H9 (cell line): ENCODE data around the gene TELO2. TPM values are rescaled to one million over a fixed set of nuclear protein-coding genes. Genes with fewer than 3 reads are reported as not detected.

Experiments
- DNase-seq: peaks from one replicate; pipeline ENCODE4 v3.0.0-alpha.2; 2017
- H2AFZ ChIP-seq: one replicate; pipeline ENCODE4 v1.6.1; 2013; ENCODE audit warnings: mild to moderate bottlenecking, low read length, control low read depth, moderate library complexity
- H2AK5ac ChIP-seq: 2 replicates; pipeline ENCODE4 v1.6.1; 2013; ENCODE audit warnings: low read length, control low read depth, mixed read lengths; ENCODE audit not compliant: insufficient read length
- H2BK120ac ChIP-seq: one replicate; pipeline ENCODE4 v1.6.1; 2013; ENCODE audit warnings: low read depth, mild to moderate bottlenecking, low read length, control low read depth, inconsistent platforms; ENCODE audit not compliant: poor library complexity, severe bottlenecking
- H2BK12ac ChIP-seq: 2 replicates; pipeline ENCODE4 v1.6.1; 2013; ENCODE audit warnings: low read length, control low read depth, mixed read lengths, low read depth; ENCODE audit not compliant: insufficient read length
- H2BK15ac ChIP-seq: 2 replicates; pipeline ENCODE4 v1.6.1; 2013; ENCODE audit warnings: low read depth, low read length, control low read depth
- H2BK20ac ChIP-seq: one replicate; pipeline ENCODE4 v1.6.1; 2013; ENCODE audit warnings: low read depth, mild to moderate bottlenecking, low read length, control low read depth, inconsistent platforms; ENCODE audit not compliant: poor library complexity, severe bottlenecking
- H2BK5ac ChIP-seq: 2 replicates; pipeline ENCODE4 v1.6.1; 2013; ENCODE audit warnings: low read length, control low read depth, mixed read lengths; ENCODE audit not compliant: insufficient read length
- H3K14ac ChIP-seq: 2 replicates; pipeline ENCODE4 v1.6.1; 2013; ENCODE audit warnings: low read length, control low read depth; ENCODE audit not compliant: insufficient read depth
- H3K18ac ChIP-seq: 2 replicates; pipeline ENCODE4 v1.6.1; 2013; ENCODE audit warnings: low read depth, mild to moderate bottlenecking, mixed read lengths, low read length, control low read depth; ENCODE audit not compliant: insufficient read length
- H3K23ac ChIP-seq: 2 replicates; pipeline ENCODE4 v1.6.1; 2013; ENCODE audit warnings: low read length, control low read depth, mixed read lengths, low read depth; ENCODE audit not compliant: insufficient read length
- H3K23me2 ChIP-seq: 2 replicates; pipeline ENCODE4 v1.6.1; 2013; ENCODE audit warnings: low read depth, mild to moderate bottlenecking, mixed read lengths, low read length, control low read depth; ENCODE audit not compliant: insufficient read length, poor library complexity, severe bottlenecking
- H3K27ac ChIP-seq: 2 replicates; pipeline ENCODE4 v1.5.1; 2013; ENCODE audit warnings: low read length, control low read depth, mixed read lengths, low read depth; ENCODE audit not compliant: insufficient read length
- H3K27me3 ChIP-seq: 2 replicates; pipeline ENCODE4 v1.6.1; 2013; ENCODE audit warnings: low read length, control low read depth, inconsistent platforms; ENCODE audit not compliant: insufficient read depth
- H3K4ac ChIP-seq: 2 replicates; pipeline ENCODE4 v1.6.1; 2013; ENCODE audit warnings: low read depth, mild to moderate bottlenecking, control low read depth, inconsistent platforms, low read length, moderate library complexity
- H3K4me1 ChIP-seq: 2 replicates; pipeline ENCODE4 v1.6.1; 2013; ENCODE audit warnings: low read length, control low read depth, inconsistent platforms; ENCODE audit not compliant: insufficient read depth
- H3K4me2 ChIP-seq: 2 replicates; pipeline ENCODE4 v1.6.1; 2013; ENCODE audit warnings: low read length, control low read depth, mixed read lengths; ENCODE audit not compliant: insufficient read length, insufficient read depth
- H3K56ac ChIP-seq: 2 replicates; pipeline ENCODE4 v1.6.1; 2013; ENCODE audit warnings: low read depth, mild to moderate bottlenecking, mixed read lengths, low read length, control low read depth; ENCODE audit not compliant: insufficient read length
- H3K79me1 ChIP-seq: 2 replicates; pipeline ENCODE4 v1.6.1; 2013; ENCODE audit warnings: low read depth, mild to moderate bottlenecking, moderate library complexity, low read length, control low read depth, inconsistent platforms; ENCODE audit not compliant: insufficient read depth, poor library complexity, severe bottlenecking
- H3K79me2 ChIP-seq: 2 replicates; pipeline ENCODE4 v1.6.1; 2013; ENCODE audit warnings: low read length, control low read depth, inconsistent platforms; ENCODE audit not compliant: insufficient read depth
- H3K9ac ChIP-seq: 2 replicates; pipeline ENCODE4 v1.6.1; 2013; ENCODE audit warnings: low read length, control low read depth, mixed read lengths; ENCODE audit not compliant: insufficient read length; ENCODE audit errors: extremely low read depth
- H3K9me3 ChIP-seq: one replicate; pipeline ENCODE4 v1.6.1; 2013; ENCODE audit warnings: low read depth, low read length, inconsistent platforms; ENCODE audit not compliant: control insufficient read depth
- H3T11ph ChIP-seq: one replicate; pipeline ENCODE4 v1.6.1; 2013; ENCODE audit warnings: mild to moderate bottlenecking, low read length, control low read depth, inconsistent platforms
- H4K20me1 ChIP-seq: one replicate; pipeline ENCODE4 v1.6.1; 2013; ENCODE audit not compliant: control insufficient read depth, insufficient read length, insufficient read depth
- H4K5ac ChIP-seq: 2 replicates; pipeline ENCODE4 v1.6.1; 2013; ENCODE audit warnings: low read depth, mild to moderate bottlenecking, mixed read lengths, low read length, control low read depth; ENCODE audit not compliant: insufficient read length
- H4K8ac ChIP-seq: replicated peaks from 2 replicates; pipeline ENCODE4 v1.6.1; 2013; ENCODE audit warnings: low read length, control low read depth, mixed read lengths, low read depth; ENCODE audit not compliant: insufficient read length
- H4K91ac ChIP-seq: 2 replicates; pipeline ENCODE4 v1.6.1; 2013; ENCODE audit warnings: low read depth, mild to moderate bottlenecking, moderate library complexity, mixed read lengths, low read length, control low read depth; ENCODE audit not compliant: insufficient read length
- H3K27ac Mint-ChIP-seq, 3 experiments: 2 replicates in 2 of 3; 3 replicates in 1 of 3; pipeline ENCODE4 v1.8.0; 2020 to 2021; ENCODE audit warnings: mixed read lengths in 3 of 3, mild to moderate bottlenecking in 1 of 3, moderate library complexity in 1 of 3
- H3K27me3 Mint-ChIP-seq: 2 replicates; pipeline ENCODE4 v1.8.0; 2021; ENCODE audit warnings: low read depth, mild to moderate bottlenecking, moderate library complexity, mixed read lengths
- H3K36me3 Mint-ChIP-seq, 3 experiments: 2 replicates in 2 of 3; 3 replicates in 1 of 3; pipeline ENCODE4 v1.8.0; 2020 to 2021; ENCODE audit warnings: low read depth in 3 of 3, mixed read lengths in 3 of 3; ENCODE audit not compliant: insufficient read depth in 1 of 3
- H3K4me1 Mint-ChIP-seq, 2 experiments: 2 replicates each; pipeline ENCODE4 v1.8.0; 2020; ENCODE audit warnings: mixed read lengths in 2 of 2
- H3K4me3 Mint-ChIP-seq, 2 experiments: 2 replicates in 1 of 2; 3 replicates in 1 of 2; pipeline ENCODE4 v1.8.0; 2020 to 2021; ENCODE audit warnings: mild to moderate bottlenecking in 2 of 2, mixed read lengths in 2 of 2, moderate library complexity in 1 of 2
- H3K9me3 Mint-ChIP-seq, 2 experiments: 2 replicates in 1 of 2; 3 replicates in 1 of 2; pipeline ENCODE4 v1.8.0; 2020; ENCODE audit warnings: mild to moderate bottlenecking in 2 of 2, mixed read lengths in 2 of 2, moderate library complexity in 1 of 2
- WGBS: extraction: QIAGEN DNeasy Blood & Tissue Kit; methylation state at CpG from one replicate; pipeline ENCODE4 v1.1.7; 2013; ENCODE audit warnings: missing lambda C conversion rate, low lambda C conversion rate, mixed read lengths; ENCODE audit not compliant: insufficient read length; ENCODE audit errors: extremely low coverage; 5-methylcytosine and 5-hydroxymethylcytosine counted together
- total RNA-seq: library from RNA; stranded (reverse); gene quantifications from 2 replicates; pipeline ENCODE4 v1.2.1, GENCODE V29; 2021
- TF ChIP-seq, protein P1 (sequence below): fragments of 200-600 bp; sonication (generic); conservative IDR thresholded peaks from 3 replicates; pipeline ENCODE4 v1.8.0; 2021; ENCODE audit warnings: antibody characterized with exemption, mild to moderate bottlenecking

TELO2 gene
- total RNA-seq, 1 experiment from 2014 or later: 98.9 TPM

DNA sequence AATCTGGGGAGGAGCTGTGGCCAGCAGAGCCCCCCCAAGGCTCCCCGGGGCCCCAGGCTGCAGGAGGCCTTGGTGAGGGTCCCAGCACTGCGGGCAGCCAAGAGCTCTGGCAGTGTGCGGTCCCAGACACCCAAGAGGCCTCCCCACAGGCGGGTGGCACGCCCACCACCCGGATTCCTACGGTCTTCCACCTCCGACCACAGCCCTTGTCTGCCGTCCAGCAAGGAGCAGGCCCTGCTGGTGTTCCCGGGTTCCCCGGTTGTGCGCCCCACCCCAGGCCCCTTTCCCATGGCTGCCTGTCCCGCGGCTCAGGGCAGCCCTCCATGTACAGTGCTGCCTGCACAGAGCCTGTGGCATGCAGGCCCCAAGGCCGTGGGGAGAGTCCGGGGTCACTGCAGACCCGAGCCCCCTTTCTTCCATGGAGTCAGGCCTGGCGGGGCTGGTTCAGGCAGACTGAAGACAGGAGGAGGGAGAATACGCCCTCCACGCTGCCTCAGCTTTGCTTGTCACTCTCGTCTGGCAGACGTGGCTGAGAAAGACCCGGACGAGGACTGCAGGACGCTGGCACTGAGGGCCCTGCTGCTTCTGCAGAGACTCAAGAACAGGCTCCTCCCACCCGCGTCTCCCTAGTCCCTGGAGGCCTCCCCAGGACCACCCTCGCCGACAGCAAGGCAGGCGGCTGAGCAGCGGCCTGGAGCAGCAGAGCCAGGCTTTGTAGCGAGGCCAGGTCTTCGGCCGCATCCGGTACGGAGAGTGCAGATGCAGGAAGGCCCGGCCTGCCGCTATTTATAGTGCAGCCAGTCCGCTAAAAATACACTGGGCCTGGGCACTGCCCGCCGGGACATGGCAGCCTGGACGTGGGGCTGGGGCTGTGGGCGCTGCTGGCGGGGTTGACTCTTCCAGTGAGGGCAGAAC, 16.4 kb downstream of the TELO2 start:
- H3K4me2 ChIP-seq: no peak overlapping the region
- Mint-ChIP-seq H3K4me1 (no peaks in the 10 kb centered on the region), H3K27ac (no peak overlapping the region; a peak in 1 of 7 replicates), H3K4me3 (no peak overlapping the region), H3K9me3 (peaks cover 3 to 10% of the 10 kb centered on the region in 2 experiments; a peak in 3 of 5 replicates), H3K36me3 (peaks cover 10 to 43% (median 36%) of the 10 kb centered on the region in 3 experiments; a peak in 6 of 7 replicates), H3K27me3 (no peaks in the 10 kb centered on the region; the same call in 1 of the 2 replicates)
- H2BK5ac ChIP-seq: no peak overlapping the region
- no peak overlapping the region for H3K4ac ChIP-seq
- no peaks in the 10 kb centered on the region for H3K4me1 ChIP-seq
- no peak overlapping the region for H2BK20ac ChIP-seq
- no peak overlapping the region for H3K27ac ChIP-seq
- no peak overlapping the region for H2BK12ac ChIP-seq
- no peak overlapping the region for H4K5ac ChIP-seq
- H3K9ac ChIP-seq: no peak overlapping the region
- H3K23me2 ChIP-seq: no peaks in the 10 kb centered on the region
- H4K91ac ChIP-seq: no peak overlapping the region
- no peaks in the 10 kb centered on the region for H4K20me1 ChIP-seq
- H4K8ac ChIP-seq: no peak overlapping the region
- no peak for DNase-seq
- no peaks in the 10 kb centered on the region for H3K79me1 ChIP-seq
- TF ChIP-seq, protein P1, sequence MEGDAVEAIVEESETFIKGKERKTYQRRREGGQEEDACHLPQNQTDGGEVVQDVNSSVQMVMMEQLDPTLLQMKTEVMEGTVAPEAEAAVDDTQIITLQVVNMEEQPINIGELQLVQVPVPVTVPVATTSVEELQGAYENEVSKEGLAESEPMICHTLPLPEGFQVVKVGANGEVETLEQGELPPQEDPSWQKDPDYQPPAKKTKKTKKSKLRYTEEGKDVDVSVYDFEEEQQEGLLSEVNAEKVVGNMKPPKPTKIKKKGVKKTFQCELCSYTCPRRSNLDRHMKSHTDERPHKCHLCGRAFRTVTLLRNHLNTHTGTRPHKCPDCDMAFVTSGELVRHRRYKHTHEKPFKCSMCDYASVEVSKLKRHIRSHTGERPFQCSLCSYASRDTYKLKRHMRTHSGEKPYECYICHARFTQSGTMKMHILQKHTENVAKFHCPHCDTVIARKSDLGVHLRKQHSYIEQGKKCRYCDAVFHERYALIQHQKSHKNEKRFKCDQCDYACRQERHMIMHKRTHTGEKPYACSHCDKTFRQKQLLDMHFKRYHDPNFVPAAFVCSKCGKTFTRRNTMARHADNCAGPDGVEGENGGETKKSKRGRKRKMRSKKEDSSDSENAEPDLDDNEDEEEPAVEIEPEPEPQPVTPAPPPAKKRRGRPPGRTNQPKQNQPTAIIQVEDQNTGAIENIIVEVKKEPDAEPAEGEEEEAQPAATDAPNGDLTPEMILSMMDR: no peak
- H3K23ac ChIP-seq: no peak overlapping the region
- no peak overlapping the region for H3K56ac ChIP-seq
- H3K27me3 ChIP-seq: no peaks in the 10 kb centered on the region
- no CpG with 5 or more reads among the region's 44 CpGs for WGBS
- H3K9me3 ChIP-seq: no peaks in the 10 kb centered on the region
- H2AK5ac ChIP-seq: no peak overlapping the region
- no peak overlapping the region for H3K18ac ChIP-seq
- no peak overlapping the region for H3T11ph ChIP-seq
- H2AFZ ChIP-seq: no peak overlapping the region
- no peak overlapping the region; the same call in 1 of the 2 replicates for H3K14ac ChIP-seq
- no peak overlapping the region for H2BK15ac ChIP-seq
- H2BK120ac ChIP-seq: no peak overlapping the region
- no peaks in the 10 kb centered on the region for H3K79me2 ChIP-seq
